GM04503 (cell line): ENCODE results near the gene CDH4.

Source experiments
- DNase-seq: peaks from one replicate; pipeline ENCODE4 v3.0.0-alpha.2; 2012; ENCODE audit warnings: low read depth

The CDH4 gene

GRCh38 chr20:61357119-61357518 is 105.1 kb downstream of the CDH4 start:
- DNase-seq = no peak

GRCh38 chr20:61359254-61359653 is 107.2 kb downstream of the CDH4 start:
- DNase-seq = no peak

- no peak for DNase-seq
Measured at GRCh38 chr20:61360296-61360695, 108.2 kb downstream of the CDH4 start.

- DNase-seq = no peak
Measured at GRCh38 chr20:61360940-61361339, 108.9 kb downstream of the CDH4 start.

- DNase-seq = no peak
Measured at GRCh38 chr20:61361501-61361900, 109.4 kb downstream of the CDH4 start.

- DNase-seq = no peak
Measured at GRCh38 chr20:61364147-61364546, 112.1 kb downstream of the CDH4 start.

- DNase-seq = no peak
Measured at GRCh38 chr20:61366914-61367313, 114.9 kb downstream of the CDH4 start.

- no peak for DNase-seq
Measured at GRCh38 chr20:61369731-61370520, 117.9 kb downstream of the CDH4 start.

- no peak for DNase-seq
Measured at GRCh38 chr20:61370841-61371303, 118.8 kb downstream of the CDH4 start.

GRCh38 chr20:61371501-61372136 is 119.6 kb downstream of the CDH4 start:
- DNase-seq = peak; percentile 9

- no peak for DNase-seq
Measured at GRCh38 chr20:61372137-61373054, 120.3 kb downstream of the CDH4 start.

- DNase-seq = no peak
Measured at GRCh38 chr20:61373055-61373399, 121.0 kb downstream of the CDH4 start.

GRCh38 chr20:61373956-61374545 is 122.0 kb downstream of the CDH4 start:
- DNase-seq = no peak

- DNase-seq = no peak
Measured at GRCh38 chr20:61376541-61377240, 124.6 kb downstream of the CDH4 start.

- DNase-seq = no peak
Measured at GRCh38 chr20:61378694-61379355, 126.8 kb downstream of the CDH4 start.

GRCh38 chr20:61379898-61380544 is 128.0 kb downstream of the CDH4 start:
- no peak for DNase-seq

GRCh38 chr20:61380545-61380915 is 128.5 kb downstream of the CDH4 start:
- no peak for DNase-seq

- DNase-seq = no peak
Measured at GRCh38 chr20:61382194-61382593, 130.1 kb downstream of the CDH4 start.

- no peak for DNase-seq
Measured at GRCh38 chr20:61385296-61385695, 133.2 kb downstream of the CDH4 start.

GRCh38 chr20:61385731-61386130 is 133.7 kb downstream of the CDH4 start:
- DNase-seq = no peak
